Measurements from ENCODE around the gene GNAL.

Gene GNAL

GRCh38 chr18:11861583-11862288 lies 172.7 kb downstream of the GNAL start:
- peak overlapping the region; percentile 2 for H3K27ac Mint-ChIP-seq
- H3K9me3 Mint-ChIP-seq = no peaks in the 10 kb centered on the region
- H3K27me3 Mint-ChIP-seq = no peaks in the 10 kb centered on the region
- H3K4me1 Mint-ChIP-seq (ENCODE audit: low read depth) = peaks cover 8% of the 10 kb centered on the region
- H3K36me3 Mint-ChIP-seq (ENCODE audit: low read depth) = no peaks in the 10 kb centered on the region
- no peak overlapping the region for H3K4me3 Mint-ChIP-seq

GRCh38 chr18:11862468-11863137 lies 173.5 kb downstream of the GNAL start:
- Mint-ChIP-seq H3K9me3 (no peaks in the 10 kb centered on the region), H3K27ac (no peak overlapping the region), H3K36me3 (ENCODE audit: low read depth) (no peaks in the 10 kb centered on the region), H3K27me3 (no peaks in the 10 kb centered on the region), H3K4me3 (no peak overlapping the region), H3K4me1 (ENCODE audit: low read depth) (peaks cover 8% of the 10 kb centered on the region)

- Mint-ChIP-seq H3K4me1 (ENCODE audit: low read depth) (peaks cover 5% of the 10 kb centered on the region), H3K27ac (no peak overlapping the region), H3K4me3 (no peak overlapping the region), H3K9me3 (no peaks in the 10 kb centered on the region), H3K36me3 (ENCODE audit: low read depth) (no peaks in the 10 kb centered on the region), H3K27me3 (no peaks in the 10 kb centered on the region)
Observed at GRCh38 chr18:11864471-11864870, 175.4 kb downstream of the GNAL start.

- Mint-ChIP-seq H3K4me3 (no peak overlapping the region), H3K9me3 (no peaks in the 10 kb centered on the region), H3K4me1 (ENCODE audit: low read depth) (peaks cover 3% of the 10 kb centered on the region), H3K27ac (no peak overlapping the region), H3K36me3 (ENCODE audit: low read depth) (no peaks in the 10 kb centered on the region), H3K27me3 (no peaks in the 10 kb centered on the region)
Observed at GRCh38 chr18:11865071-11865470, 176.0 kb downstream of the GNAL start.

GRCh38 chr18:11866329-11866728 lies 177.3 kb downstream of the GNAL start:
- Mint-ChIP-seq H3K27ac (no peak overlapping the region), H3K9me3 (no peaks in the 10 kb centered on the region), H3K4me3 (no peak overlapping the region), H3K4me1 (ENCODE audit: low read depth) (peaks cover 1% of the 10 kb centered on the region), H3K36me3 (ENCODE audit: low read depth) (no peaks in the 10 kb centered on the region), H3K27me3 (no peaks in the 10 kb centered on the region)

GRCh38 chr18:11866764-11867163 lies 177.7 kb downstream of the GNAL start:
- H3K27me3 Mint-ChIP-seq = no peaks in the 10 kb centered on the region
- H3K36me3 Mint-ChIP-seq (ENCODE audit: low read depth) = no peaks in the 10 kb centered on the region
- no peaks in the 10 kb centered on the region for H3K9me3 Mint-ChIP-seq
- peaks cover 3% of the 10 kb centered on the region for H3K4me1 Mint-ChIP-seq (ENCODE audit: low read depth)
- no peak overlapping the region for H3K4me3 Mint-ChIP-seq
- no peak overlapping the region for H3K27ac Mint-ChIP-seq

- no peaks in the 10 kb centered on the region for H3K9me3 Mint-ChIP-seq
- H3K4me1 Mint-ChIP-seq (ENCODE audit: low read depth) = peaks cover 3% of the 10 kb centered on the region
- no peaks in the 10 kb centered on the region for H3K27me3 Mint-ChIP-seq
- H3K4me3 Mint-ChIP-seq = no peak overlapping the region
- no peak overlapping the region for H3K27ac Mint-ChIP-seq
- H3K36me3 Mint-ChIP-seq (ENCODE audit: low read depth) = no peaks in the 10 kb centered on the region
Observed at GRCh38 chr18:11868230-11868629, 179.2 kb downstream of the GNAL start.

GRCh38 chr18:11871501-11871900 lies 182.4 kb downstream of the GNAL start:
- Mint-ChIP-seq H3K27ac (no peak overlapping the region), H3K9me3 (no peaks in the 10 kb centered on the region)

GRCh38 chr18:11872479-11873136 lies 183.5 kb downstream of the GNAL start:
- H3K27me3 Mint-ChIP-seq = no peaks in the 10 kb centered on the region

More at GRCh38 chr18:11871501-11871900, 182.4 kb downstream of the GNAL start:
- peaks cover 2% of the 10 kb centered on the region for H3K36me3 Mint-ChIP-seq (ENCODE audit: low read depth)
- no peaks in the 10 kb centered on the region for H3K27me3 Mint-ChIP-seq
- H3K4me3 Mint-ChIP-seq = no peak overlapping the region
- H3K4me1 Mint-ChIP-seq (ENCODE audit: low read depth) = peaks cover 3% of the 10 kb centered on the region

GRCh38 chr18:11873670-11874340 lies 184.7 kb downstream of the GNAL start:
- Mint-ChIP-seq H3K36me3 (ENCODE audit: low read depth) (peaks cover 4% of the 10 kb centered on the region), H3K9me3 (no peaks in the 10 kb centered on the region), H3K27ac (no peak overlapping the region), H3K4me1 (ENCODE audit: low read depth) (peaks cover 3% of the 10 kb centered on the region), H3K4me3 (no peak overlapping the region), H3K27me3 (no peaks in the 10 kb centered on the region)

More at GRCh38 chr18:11872479-11873136, 183.5 kb downstream of the GNAL start:
- Mint-ChIP-seq H3K9me3 (no peaks in the 10 kb centered on the region), H3K4me1 (ENCODE audit: low read depth) (peaks cover 3% of the 10 kb centered on the region), H3K27ac (no peak overlapping the region), H3K36me3 (ENCODE audit: low read depth) (peaks cover 4% of the 10 kb centered on the region), H3K4me3 (no peak overlapping the region)

GRCh38 chr18:11874676-11875075 lies 185.6 kb downstream of the GNAL start:
- Mint-ChIP-seq H3K27ac (no peak overlapping the region), H3K9me3 (no peaks in the 10 kb centered on the region), H3K36me3 (ENCODE audit: low read depth) (peaks cover 4% of the 10 kb centered on the region), H3K27me3 (no peaks in the 10 kb centered on the region), H3K4me3 (no peak overlapping the region), H3K4me1 (ENCODE audit: low read depth) (peaks cover 3% of the 10 kb centered on the region)

GRCh38 chr18:11877497-11878135 lies 188.6 kb downstream of the GNAL start:
- no peak overlapping the region for H3K27ac Mint-ChIP-seq
- H3K36me3 Mint-ChIP-seq (ENCODE audit: low read depth) = peaks cover 6% of the 10 kb centered on the region
- H3K9me3 Mint-ChIP-seq = no peaks in the 10 kb centered on the region
- no peaks in the 10 kb centered on the region for H3K4me1 Mint-ChIP-seq (ENCODE audit: low read depth)
- H3K4me3 Mint-ChIP-seq = no peak overlapping the region
- no peaks in the 10 kb centered on the region for H3K27me3 Mint-ChIP-seq

GRCh38 chr18:11880586-11881304 lies 191.7 kb downstream of the GNAL start:
- Mint-ChIP-seq H3K4me1 (ENCODE audit: low read depth) (peaks cover 5% of the 10 kb centered on the region), H3K27me3 (no peaks in the 10 kb centered on the region), H3K9me3 (no peaks in the 10 kb centered on the region), H3K36me3 (ENCODE audit: low read depth) (peaks cover 23% of the 10 kb centered on the region), H3K4me3 (no peak overlapping the region), H3K27ac (no peak overlapping the region)

GRCh38 chr18:11882636-11883035 lies 193.6 kb downstream of the GNAL start:
- no peak overlapping the region for H3K4me3 Mint-ChIP-seq

More at GRCh38 chr18:11882636-11883035, 193.6 kb downstream of the GNAL start:
- H3K36me3 Mint-ChIP-seq (ENCODE audit: low read depth) = peaks cover 30% of the 10 kb centered on the region
- H3K27me3 Mint-ChIP-seq = no peaks in the 10 kb centered on the region
- H3K27ac Mint-ChIP-seq = no peak overlapping the region
- no peaks in the 10 kb centered on the region for H3K9me3 Mint-ChIP-seq
- peaks cover 5% of the 10 kb centered on the region for H3K4me1 Mint-ChIP-seq (ENCODE audit: low read depth)

Measured in stimulated activated naive CD8-positive, alpha-beta T cell treated with anti-CD3 and anti-CD28 coated beads, Interleukin-15, Interleukin-2, amounts not matched to agents 100 ng/mL and 50 ng/mL, for 24 hours (primary cell).